HepG2 (cell line): ENCODE data around the gene RAB3GAP1. TPM values are rescaled to one million over a fixed set of nuclear protein-coding genes. Genes with fewer than 3 reads are reported as not detected.
A peak's percentile ranks its signal among the peaks of the same experiment; 100 is the strongest.

Experiments
- ATF3 ChIP-seq: sonication (generic); formaldehyde crosslinking; IDR thresholded peaks from 2 replicates; pipeline ENCODE4 v1.4.0; 2020; ENCODE audit warnings: missing genetic modification reagents
- CHD4 ChIP-seq: fragments of 200-600 bp; sonication (generic); IDR thresholded peaks from 2 replicates; pipeline ENCODE4 v1.7.0; 2017; ENCODE audit warnings: mild to moderate bottlenecking, low read length, borderline replicate concordance
- ESRRA ChIP-seq: sonication (generic); formaldehyde crosslinking; IDR thresholded peaks from 2 replicates; pipeline ENCODE4 v1.5.1; 2020; ENCODE audit warnings: mild to moderate bottlenecking, low read depth, missing genetic modification reagents
- GATAD2A ChIP-seq: IDR thresholded peaks from 2 replicates; pipeline ENCODE4 v1.6.1; 2016
- HES4 ChIP-seq: sonication (generic); formaldehyde crosslinking; IDR thresholded peaks from 2 replicates; pipeline ENCODE4 v1.9.0; 2021; ENCODE audit warnings: mild to moderate bottlenecking, missing genetic modification reagents, borderline replicate concordance
- KDM1A ChIP-seq: IDR thresholded peaks from 2 replicates; pipeline ENCODE4 v1.6.1; 2016; ENCODE audit warnings: missing compliant biosample characterization
- MYPOP ChIP-seq: sonication (generic); formaldehyde crosslinking; IDR thresholded peaks from 2 replicates; pipeline ENCODE4 v1.8.1; 2023; ENCODE audit warnings: mild to moderate bottlenecking, moderate library complexity, missing genetic modification reagents
- NR3C1 ChIP-seq: sonication (generic); formaldehyde crosslinking; IDR thresholded peaks from 2 replicates; pipeline ENCODE4 v1.4.0; 2020; ENCODE audit warnings: missing genetic modification reagents
- PHB2 ChIP-seq: fragments of 450-650 bp; IDR thresholded peaks from 2 replicates; pipeline ENCODE4 v1.6.1; 2018; ENCODE audit not compliant: partially characterized antibody
- RFX1 ChIP-seq: fragments of 450-650 bp; IDR thresholded peaks from 2 replicates; pipeline ENCODE4 v1.6.1; 2017
- RXRA ChIP-seq: sonication (generic); formaldehyde crosslinking; IDR thresholded peaks from 2 replicates; pipeline ENCODE4 v1.5.1; 2020; ENCODE audit warnings: missing genetic modification reagents
- ZBTB34 ChIP-seq: sonication (generic); formaldehyde crosslinking; IDR thresholded peaks from 2 replicates; pipeline ENCODE4 v1.8.0; 2022; ENCODE audit warnings: mild to moderate bottlenecking, missing genetic modification reagents
- ZNF143 ChIP-seq: sonication (generic); formaldehyde crosslinking; IDR thresholded peaks from 2 replicates; pipeline ENCODE4 v1.4.0; 2020; ENCODE audit warnings: missing genetic modification reagents
- ZNF30 ChIP-seq: sonication (generic); formaldehyde crosslinking; IDR thresholded peaks from 2 replicates; pipeline ENCODE4 v1.5.0; 2020; ENCODE audit warnings: mild to moderate bottlenecking, missing genetic modification reagents
- ZNF503 ChIP-seq: sonication (generic); formaldehyde crosslinking; IDR thresholded peaks from 2 replicates; pipeline ENCODE4 v1.4.0; 2020; ENCODE audit warnings: missing genetic modification reagents
- polyA plus RNA-seq, 8 experiments: library from polyadenylated mRNA; depleted of rRNA in 3 of 8; stranded (reverse) in 7 of 8; unstranded in 1 of 8; fragments of >200 nt; fragmentation: Illumina TruSeq in 4 of 8; extraction: Trizol in 4 of 8; gene quantifications; 2 replicates each; pipeline versions ENCODE4 v1.2.1 to v1.2.3, GENCODE V29; 2011 to 2016; ENCODE audit warnings: low read depth in 4 of 8, missing spikeins in 1 of 8, mixed read lengths in 1 of 8; ENCODE audit not compliant: insufficient read depth in 1 of 8
- total RNA-seq, 5 experiments: library from RNA; depleted of rRNA; stranded (reverse); fragments of >200 nt; fragmentation: Illumina TruSeq; extraction: Trizol; gene quantifications; 2 replicates each; pipeline ENCODE4 v1.2.3, GENCODE V29; 2016; ENCODE audit warnings: low read depth in 1 of 5
- TF ChIP-seq, protein P1 (sequence below): sonication (generic); formaldehyde crosslinking; conservative IDR thresholded peaks from 2 replicates; pipeline ENCODE4 v1.4.0; 2020; ENCODE audit warnings: missing genetic modification reagents
- TF ChIP-seq, protein P2 (sequence below): sonication (generic); formaldehyde crosslinking; IDR thresholded peaks from 2 replicates; pipeline ENCODE4 v1.5.0; 2020; ENCODE audit warnings: mild to moderate bottlenecking, missing genetic modification reagents, borderline replicate concordance

RAB3GAP1 gene
- total and polyA plus RNA-seq, 2 of the 13 experiments (the other 11 are each of a cell fraction or from before 2014, with no cell fraction given) = 15.2 to 48.8 TPM

DNA sequence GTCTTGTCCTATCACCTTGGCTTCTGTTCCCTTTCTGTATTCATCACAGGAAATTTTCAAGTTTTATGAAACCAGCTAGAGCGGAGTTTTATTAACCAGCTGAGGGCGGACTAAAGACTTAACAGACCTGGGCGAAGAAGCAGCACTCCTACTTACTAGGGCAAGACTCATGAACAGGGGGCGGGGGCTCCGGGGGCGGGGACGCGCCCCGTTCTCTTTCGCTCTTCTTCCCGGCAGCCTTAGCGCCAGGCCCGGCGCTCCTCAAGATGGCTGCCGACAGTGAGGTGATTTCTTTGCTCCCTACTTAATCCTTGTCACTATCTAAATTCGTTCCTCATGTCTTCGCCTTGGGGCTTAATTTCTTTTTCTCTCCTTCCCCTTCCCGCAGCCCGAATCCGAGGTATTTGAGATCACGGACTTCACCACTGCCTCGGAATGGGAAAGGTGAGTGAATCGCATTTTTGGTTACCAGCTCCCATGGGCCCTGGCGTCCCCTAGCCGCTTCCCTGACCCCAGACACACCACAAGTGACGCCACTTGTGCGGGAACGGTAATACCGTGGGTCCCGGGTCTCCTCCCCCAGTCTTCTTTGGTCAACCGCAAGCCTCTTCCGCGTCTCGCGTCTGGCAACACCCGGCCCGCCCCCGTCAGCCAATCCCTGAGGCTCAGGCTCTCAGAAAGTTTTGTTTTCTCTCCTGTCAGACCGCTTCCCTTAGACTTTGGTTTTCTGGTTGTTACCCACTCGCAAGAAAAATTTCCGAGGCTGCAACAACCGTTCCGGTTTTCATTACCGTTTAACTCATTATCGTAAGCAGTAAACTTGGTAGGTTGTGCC lies at the start of gene RAB3GAP1 (continued):
- TF ChIP-seq ZNF143 (peak; percentile 90), CHD4 (no peak), ESRRA (CRISPR knock-in tag) (no peak), MYPOP (CRISPR knock-in tag) (peak; percentile 73; the same call in 1 of the 2 replicates), ATF3 (CRISPR knock-in tag) (peak; percentile 4; the same call in 1 of the 2 replicates), ZNF503 (CRISPR knock-in tag) (0 out of 2 replicates have a peak, but pooled peaks have one; percentile 53), ZNF30 (CRISPR knock-in tag) (no peak; the same call in 1 of the 2 replicates), HES4 (CRISPR knock-in tag) (peak; percentile 40; the same call in 1 of the 2 replicates), RXRA (CRISPR knock-in tag) (peak; percentile 42; the same call in 1 of the 2 replicates), ZBTB34 (CRISPR knock-in tag) (0 out of 2 replicates have a peak, but pooled peaks have one; percentile 52), GATAD2A (CRISPR knock-in tag) (peak; percentile 40; the same call in 1 of the 2 replicates), NR3C1 (CRISPR knock-in tag) (no peak), PHB2 (no peak), KDM1A (CRISPR knock-in tag) (no peak), RFX1 (no peak)
- TF ChIP-seq, protein P1, sequence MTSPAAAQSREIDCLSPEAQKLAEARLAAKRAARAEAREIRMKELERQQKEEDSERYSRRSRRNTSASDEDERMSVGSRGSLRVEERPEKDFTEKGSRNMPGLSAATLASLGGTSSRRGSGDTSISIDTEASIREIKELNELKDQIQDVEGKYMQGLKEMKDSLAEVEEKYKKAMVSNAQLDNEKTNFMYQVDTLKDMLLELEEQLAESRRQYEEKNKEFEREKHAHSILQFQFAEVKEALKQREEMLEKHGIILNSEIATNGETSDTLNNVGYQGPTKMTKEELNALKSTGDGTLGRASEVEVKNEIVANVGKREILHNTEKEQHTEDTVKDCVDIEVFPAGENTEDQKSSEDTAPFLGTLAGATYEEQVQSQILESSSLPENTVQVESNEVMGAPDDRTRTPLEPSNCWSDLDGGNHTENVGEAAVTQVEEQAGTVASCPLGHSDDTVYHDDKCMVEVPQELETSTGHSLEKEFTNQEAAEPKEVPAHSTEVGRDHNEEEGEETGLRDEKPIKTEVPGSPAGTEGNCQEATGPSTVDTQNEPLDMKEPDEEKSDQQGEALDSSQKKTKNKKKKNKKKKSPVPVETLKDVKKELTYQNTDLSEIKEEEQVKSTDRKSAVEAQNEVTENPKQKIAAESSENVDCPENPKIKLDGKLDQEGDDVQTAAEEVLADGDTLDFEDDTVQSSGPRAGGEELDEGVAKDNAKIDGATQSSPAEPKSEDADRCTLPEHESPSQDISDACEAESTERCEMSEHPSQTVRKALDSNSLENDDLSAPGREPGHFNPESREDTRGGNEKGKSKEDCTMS (CRISPR knock-in tag) = no peak
- TF ChIP-seq, protein P2, sequence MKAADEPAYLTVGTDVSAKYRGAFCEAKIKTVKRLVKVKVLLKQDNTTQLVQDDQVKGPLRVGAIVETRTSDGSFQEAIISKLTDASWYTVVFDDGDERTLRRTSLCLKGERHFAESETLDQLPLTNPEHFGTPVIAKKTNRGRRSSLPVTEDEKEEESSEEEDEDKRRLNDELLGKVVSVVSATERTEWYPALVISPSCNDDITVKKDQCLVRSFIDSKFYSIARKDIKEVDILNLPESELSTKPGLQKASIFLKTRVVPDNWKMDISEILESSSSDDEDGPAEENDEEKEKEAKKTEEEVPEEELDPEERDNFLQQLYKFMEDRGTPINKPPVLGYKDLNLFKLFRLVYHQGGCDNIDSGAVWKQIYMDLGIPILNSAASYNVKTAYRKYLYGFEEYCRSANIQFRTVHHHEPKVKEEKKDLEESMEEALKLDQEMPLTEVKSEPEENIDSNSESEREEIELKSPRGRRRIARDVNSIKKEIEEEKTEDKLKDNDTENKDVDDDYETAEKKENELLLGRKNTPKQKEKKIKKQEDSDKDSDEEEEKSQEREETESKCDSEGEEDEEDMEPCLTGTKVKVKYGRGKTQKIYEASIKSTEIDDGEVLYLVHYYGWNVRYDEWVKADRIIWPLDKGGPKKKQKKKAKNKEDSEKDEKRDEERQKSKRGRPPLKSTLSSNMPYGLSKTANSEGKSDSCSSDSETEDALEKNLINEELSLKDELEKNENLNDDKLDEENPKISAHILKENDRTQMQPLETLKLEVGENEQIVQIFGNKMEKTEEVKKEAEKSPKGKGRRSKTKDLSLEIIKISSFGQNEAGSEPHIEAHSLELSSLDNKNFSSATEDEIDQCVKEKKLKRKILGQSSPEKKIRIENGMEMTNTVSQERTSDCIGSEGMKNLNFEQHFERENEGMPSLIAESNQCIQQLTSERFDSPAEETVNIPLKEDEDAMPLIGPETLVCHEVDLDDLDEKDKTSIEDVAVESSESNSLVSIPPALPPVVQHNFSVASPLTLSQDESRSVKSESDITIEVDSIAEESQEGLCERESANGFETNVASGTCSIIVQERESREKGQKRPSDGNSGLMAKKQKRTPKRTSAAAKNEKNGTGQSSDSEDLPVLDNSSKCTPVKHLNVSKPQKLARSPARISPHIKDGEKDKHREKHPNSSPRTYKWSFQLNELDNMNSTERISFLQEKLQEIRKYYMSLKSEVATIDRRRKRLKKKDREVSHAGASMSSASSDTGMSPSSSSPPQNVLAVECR (CRISPR knock-in tag) = peak; percentile 87
